DMS 273 treated with DMSO at 0.1 percent for 48 hours (cell line): ENCODE data around the gene AKR1B15.
"Not testable (repeated sequence)": the region's sequence is repeated elsewhere in the genome, so short reads cannot be mapped to it uniquely, and the experiment has no call there.

ENCODE experiments used
- DNase-seq: peaks from one replicate; lab custom pipeline; 2025; lab: John Stamatoyannopoulos, UW

AKR1B15 gene

GRCh38 chr7:134563398-134563749, 14.5 kb downstream of the AKR1B15 start:
- not testable (repeated sequence) for DNase-seq

GRCh38 chr7:134565643-134566136, 16.8 kb downstream of the AKR1B15 start:
- no peak for DNase-seq

GRCh38 chr7:134567368-134567767, 18.5 kb downstream of the AKR1B15 start:
- DNase-seq: no peak

GRCh38 chr7:134569962-134570361, 21.1 kb downstream of the AKR1B15 start:
- DNase-seq: not testable (repeated sequence)

- no peak for DNase-seq
Observed at GRCh38 chr7:134571101-134571500, 22.2 kb downstream of the AKR1B15 start.

- DNase-seq: no peak
Observed at GRCh38 chr7:134571746-134572461, 23.0 kb downstream of the AKR1B15 start.

- DNase-seq: no peak
Observed at GRCh38 chr7:134574322-134574721, 25.4 kb downstream of the AKR1B15 start.

GRCh38 chr7:134584290-134584689, 35.4 kb downstream of the AKR1B15 start:
- DNase-seq: no peak

GRCh38 chr7:134585897-134586296, 37.0 kb downstream of the AKR1B15 start:
- DNase-seq: no peak

GRCh38 chr7:134587750-134588149, 38.8 kb downstream of the AKR1B15 start:
- DNase-seq: no peak

- no peak for DNase-seq
Observed at GRCh38 chr7:134589491-134589941, 40.6 kb downstream of the AKR1B15 start.

- no peak for DNase-seq
Observed at GRCh38 chr7:134593530-134594392, 44.9 kb downstream of the AKR1B15 start.

GRCh38 chr7:134594877-134595276, 46.0 kb downstream of the AKR1B15 start:
- no peak for DNase-seq

- DNase-seq: no peak
Observed at GRCh38 chr7:134599371-134599770, 50.5 kb downstream of the AKR1B15 start.

- DNase-seq: no peak
Observed at GRCh38 chr7:134601459-134601858, 52.5 kb downstream of the AKR1B15 start.

GRCh38 chr7:134602881-134603451, 54.1 kb downstream of the AKR1B15 start:
- no peak for DNase-seq

GRCh38 chr7:134605978-134606923, 57.3 kb downstream of the AKR1B15 start:
- DNase-seq: no peak

GRCh38 chr7:134611611-134612151, 62.8 kb downstream of the AKR1B15 start:
- DNase-seq: no peak

- DNase-seq: no peak
Observed at GRCh38 chr7:134612197-134612596, 63.3 kb downstream of the AKR1B15 start.

GRCh38 chr7:134613623-134614347, 64.9 kb downstream of the AKR1B15 start:
- DNase-seq: no peak

GRCh38 chr7:134616611-134617010, 67.7 kb downstream of the AKR1B15 start:
- DNase-seq: no peak
